Lung microvascular endothelial cell (primary cell): Measurements from ENCODE around the gene MYCBP2. TPM values are rescaled to one million over a fixed set of nuclear protein-coding genes. Genes with fewer than 3 reads are reported as not detected.
A peak's percentile ranks its signal among the peaks of the same experiment; 100 is the strongest.

Source experiments
- DNase-seq, 2 donors: peaks; one replicate each; pipeline versions ENCODE4 v3.0.0 to v3.0.0-alpha.2; 2010; ENCODE audit warnings: low read depth in 2 of 2
- total RNA-seq: library from RNA; depleted of rRNA; stranded (reverse); fragments of >200 nt; gene quantifications from 2 replicates; pipeline ENCODE4 v1.2.1, GENCODE V29; 2014

The MYCBP2 gene
- total RNA-seq, 1 donor from 2014 or later: 120 TPM

- DNase-seq: no peak
Observed at GRCh38 chr13:77095288-77095687, 231.6 kb downstream of the MYCBP2 start.

GRCh38 chr13:77094773-77095172 lies 232.1 kb downstream of the MYCBP2 start:
- DNase-seq: no peak

- no peak for DNase-seq
Observed at GRCh38 chr13:77093735-77094134, 233.2 kb downstream of the MYCBP2 start.

GRCh38 chr13:77084755-77085154 lies 242.1 kb downstream of the MYCBP2 start:
- DNase-seq: no peak

GRCh38 chr13:77079902-77080413 lies 246.9 kb downstream of the MYCBP2 start:
- DNase-seq: no peak

- DNase-seq: no peak
Observed at GRCh38 chr13:77067519-77067918, 259.4 kb downstream of the MYCBP2 start.

GRCh38 chr13:77065461-77066147 lies 261.3 kb downstream of the MYCBP2 start:
- DNase-seq: peak in 1 of 2 donors; percentile 26

- DNase-seq: peak in 1 of 2 donors; percentile 58
Observed at GRCh38 chr13:77062097-77062496, 264.8 kb downstream of the MYCBP2 start.

GRCh38 chr13:77061362-77061761 lies 265.5 kb downstream of the MYCBP2 start:
- DNase-seq: no peak

GRCh38 chr13:77056886-77057285 lies 270.0 kb downstream of the MYCBP2 start:
- DNase-seq: no peak

- peak in 1 of 2 donors; percentile 28 for DNase-seq
Observed at GRCh38 chr13:77056382-77056781, 270.5 kb downstream of the MYCBP2 start.

- DNase-seq: no peak
Observed at GRCh38 chr13:77055158-77055557, 271.7 kb downstream of the MYCBP2 start.

- DNase-seq: no peak
Observed at GRCh38 chr13:77053192-77053591, 273.7 kb downstream of the MYCBP2 start.

GRCh38 chr13:77048681-77049080 lies 278.2 kb downstream of the MYCBP2 start:
- DNase-seq: no peak

- DNase-seq: no peak
Observed at GRCh38 chr13:77047649-77048343, 279.1 kb downstream of the MYCBP2 start.

- no peak for DNase-seq
Observed at GRCh38 chr13:77042566-77043177, 284.2 kb downstream of the MYCBP2 start.

- no peak for DNase-seq
Observed at GRCh38 chr13:77040835-77041234, 286.1 kb downstream of the MYCBP2 start.

- no peak for DNase-seq
Observed at GRCh38 chr13:77040076-77040475, 286.8 kb downstream of the MYCBP2 start.

GRCh38 chr13:77038907-77039480 lies 287.9 kb downstream of the MYCBP2 start:
- peak in 1 of 2 donors; percentile 29 for DNase-seq

- no peak for DNase-seq
Observed at GRCh38 chr13:77036279-77036678, 290.6 kb downstream of the MYCBP2 start.

- DNase-seq: peak in 1 of 2 donors; percentile 16
Observed at GRCh38 chr13:77034881-77035280, 292.0 kb downstream of the MYCBP2 start.

GRCh38 chr13:77033717-77034302 lies 293.1 kb downstream of the MYCBP2 start:
- no peak for DNase-seq
